RPMI8226 (cell line): Measurements from ENCODE around the gene TFDP1.
"Not testable (repeated sequence)": the region's sequence is repeated elsewhere in the genome, so short reads cannot be mapped to it uniquely, and the experiment has no call there.

Experiments
- DNase-seq: peaks from one replicate; pipeline ENCODE4 v3.0.0-alpha.2; 2015

Gene TFDP1

DNA sequence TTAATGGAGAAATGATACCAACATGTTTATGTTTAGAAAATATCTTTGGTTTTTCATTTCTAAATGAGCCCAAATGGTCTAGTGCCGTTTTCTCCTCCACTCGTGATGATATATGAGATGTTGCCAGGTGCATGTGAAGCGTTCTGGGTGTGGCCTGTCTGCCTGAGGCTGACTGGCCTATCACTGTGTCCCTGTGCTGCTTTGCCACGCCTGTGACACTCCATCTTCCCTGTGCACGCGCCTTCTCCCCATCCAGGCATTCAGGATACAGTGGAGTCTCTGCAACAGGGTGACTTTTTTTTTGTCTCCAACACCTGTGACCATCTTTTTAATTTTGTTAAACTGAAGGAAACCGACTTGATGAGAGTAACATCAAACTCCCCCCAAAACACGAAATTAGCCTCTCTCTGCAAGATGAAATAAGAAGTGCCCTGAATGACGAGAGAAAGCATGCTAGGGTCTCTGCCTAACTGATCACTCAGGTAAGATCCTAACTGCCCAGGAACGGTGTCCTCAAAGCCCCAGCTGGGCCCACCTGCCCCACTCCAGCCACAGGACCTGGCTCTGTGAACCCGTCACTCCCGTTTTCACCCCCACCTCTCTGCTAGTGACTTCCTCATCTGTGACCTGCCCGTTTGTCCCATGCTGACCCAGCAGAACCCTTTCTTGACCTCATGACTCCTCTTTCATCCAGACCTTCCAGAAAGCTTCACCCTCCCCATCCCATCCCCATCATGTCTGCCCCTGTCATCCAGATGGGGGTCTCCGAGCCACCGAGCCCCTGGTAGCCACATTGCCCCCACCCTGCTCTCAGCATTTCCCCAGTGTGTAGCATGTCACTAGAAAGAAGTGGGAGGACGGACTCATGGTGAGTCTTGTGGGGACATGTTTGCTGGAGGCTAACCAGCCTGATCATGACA, 33.2 kb upstream of the TFDP1 start:
- no peak for DNase-seq

DNA sequence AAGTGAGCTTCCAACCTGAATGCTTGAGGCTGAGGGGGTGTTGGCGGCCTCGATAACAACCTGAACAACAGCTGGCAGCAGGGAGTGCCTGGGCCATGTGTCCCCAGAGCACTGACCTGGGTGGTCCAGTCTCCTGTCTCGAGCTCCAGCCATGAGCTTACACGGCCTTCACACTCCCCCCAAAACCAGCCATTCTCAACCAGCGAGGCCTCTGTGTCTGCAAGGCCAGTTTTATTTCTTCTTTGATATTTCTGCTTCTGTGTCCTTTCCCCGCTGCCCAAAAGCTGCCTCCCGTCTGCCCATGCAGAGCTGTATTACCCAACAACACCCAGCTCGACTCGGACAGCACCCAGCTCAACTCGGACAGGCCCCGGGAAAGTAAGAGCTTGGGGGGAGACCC, 32.5 kb upstream of the TFDP1 start:
- no peak for DNase-seq

DNA sequence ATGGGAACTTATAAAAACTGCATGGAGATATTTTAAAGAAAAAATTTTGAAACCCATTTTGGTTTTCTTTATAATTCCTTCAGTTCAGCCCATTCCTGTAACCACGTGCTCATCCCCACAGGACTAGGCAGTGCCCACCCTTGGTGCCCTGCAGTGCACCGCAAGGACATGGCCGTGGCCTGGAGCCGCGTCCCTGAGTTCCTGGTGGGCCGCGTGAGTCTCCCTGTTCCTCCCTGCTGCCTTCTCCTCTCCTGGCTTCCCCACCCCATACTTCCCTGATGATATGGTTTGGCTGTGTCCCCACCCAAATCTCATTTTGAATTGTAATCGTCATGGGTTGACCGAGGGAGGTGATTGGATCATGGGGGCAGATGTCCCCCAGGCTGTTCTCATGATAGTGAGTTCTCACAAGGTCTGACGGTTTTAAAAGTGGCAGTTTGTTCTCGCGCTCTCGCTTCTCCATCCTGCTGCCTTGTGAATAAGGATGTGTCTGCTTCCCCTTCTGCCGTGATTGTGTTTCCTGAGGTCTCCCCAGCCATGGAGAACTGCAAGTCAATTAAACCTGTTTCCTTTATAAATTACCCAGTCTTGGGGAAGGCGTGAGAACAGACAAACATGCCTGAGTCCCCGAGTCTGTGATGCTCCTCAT, 31.6 kb upstream of the TFDP1 start:
- no peak for DNase-seq

DNA sequence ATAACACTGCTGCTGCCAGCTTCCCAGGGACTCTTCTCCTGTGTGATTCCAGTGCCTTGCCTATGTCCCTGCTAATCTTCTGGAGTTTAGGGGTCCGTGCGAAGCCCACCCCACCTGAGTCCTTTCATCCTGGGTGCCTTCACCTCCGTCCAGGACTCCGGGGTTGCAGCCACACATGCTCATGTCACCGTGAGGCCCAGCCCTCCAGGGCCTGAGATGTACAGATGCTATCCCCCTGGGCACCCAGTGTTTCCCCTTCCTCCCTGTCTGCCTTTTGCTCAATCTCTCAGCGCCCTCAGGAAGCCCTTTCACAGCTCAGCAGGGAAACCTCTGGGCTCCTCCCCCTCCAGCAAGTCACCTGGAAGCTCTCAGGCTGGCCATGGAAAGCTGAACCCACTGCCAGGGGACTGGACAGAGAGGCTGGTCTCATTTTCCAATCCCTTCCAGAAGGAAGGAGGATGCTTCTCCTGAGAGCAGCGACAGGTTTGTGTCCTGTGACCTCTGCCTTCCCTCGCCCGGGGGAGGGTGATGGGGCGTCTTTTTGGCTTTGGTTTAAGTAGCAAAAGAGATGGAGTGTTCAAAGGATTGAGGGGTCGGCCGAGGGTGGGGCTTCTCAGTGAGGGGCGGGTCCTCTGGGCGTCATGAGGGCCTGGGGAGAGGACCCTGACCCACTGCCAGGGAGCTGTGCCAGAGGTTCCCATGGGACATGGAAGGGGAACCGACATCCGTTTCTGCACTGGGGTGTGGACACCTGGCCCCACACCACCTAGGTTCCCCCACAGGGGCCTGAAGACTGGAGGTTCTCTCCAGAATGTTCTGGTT, 30.8 kb upstream of the TFDP1 start:
- no peak for DNase-seq

DNA sequence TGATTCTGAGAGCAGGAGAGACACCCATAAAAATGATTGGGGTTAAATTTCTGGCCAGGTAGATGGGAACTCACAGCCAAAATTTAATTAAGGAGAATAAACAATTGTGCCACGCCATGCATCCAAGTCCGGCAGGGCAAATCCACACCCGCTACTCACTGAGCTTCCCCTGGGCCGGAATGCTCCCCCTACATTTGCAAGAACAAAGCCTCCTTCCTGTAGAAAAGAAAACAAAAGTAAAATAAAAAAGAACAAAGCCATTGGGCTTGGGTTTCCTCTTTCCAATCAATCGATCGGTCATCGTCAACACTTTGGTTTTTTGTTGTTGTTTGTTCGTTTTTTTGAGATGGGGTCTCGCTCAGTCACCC, 30.2 kb upstream of the TFDP1 start:
- no peak for DNase-seq

DNA sequence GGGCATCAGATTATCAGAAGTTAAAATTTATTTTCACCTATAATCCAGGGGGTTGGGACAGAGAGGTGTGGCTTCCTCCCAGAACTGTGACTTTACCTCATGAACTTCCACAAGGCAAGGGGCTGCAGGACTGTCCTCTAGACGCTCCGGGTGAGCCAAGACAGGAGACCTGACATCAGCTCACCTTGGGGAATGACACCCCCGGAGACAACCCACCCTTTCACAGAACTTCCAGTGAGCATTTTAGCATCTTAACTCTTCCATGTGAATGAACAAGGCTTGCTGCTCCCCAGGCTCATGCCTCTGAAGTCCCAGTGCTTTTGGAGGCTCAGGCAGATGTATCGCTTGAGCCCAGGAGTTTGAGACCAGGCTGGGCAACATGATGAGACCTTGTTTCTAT, 29.4 kb upstream of the TFDP1 start:
- no peak for DNase-seq

DNA sequence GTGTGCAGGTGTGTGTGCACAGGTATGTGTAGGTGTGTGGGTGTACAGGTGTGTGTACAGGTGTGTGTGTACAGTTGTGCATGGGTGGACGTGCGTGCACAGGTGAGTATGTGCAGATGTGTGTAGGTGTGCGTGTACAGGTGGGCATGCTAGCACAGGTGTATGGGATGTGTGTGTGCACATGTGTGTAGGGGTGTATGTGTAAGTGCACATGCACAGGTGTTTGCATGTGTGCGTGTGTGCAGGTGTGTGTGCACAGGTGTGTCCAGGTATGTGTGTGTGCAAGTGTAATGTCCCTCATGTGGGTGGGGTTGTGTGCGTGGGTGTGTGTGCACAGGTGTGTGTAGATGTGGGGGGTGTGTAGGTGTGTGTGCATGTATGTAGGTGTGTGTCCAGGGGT, 27.5 kb upstream of the TFDP1 start:
- DNase-seq: no peak

DNA sequence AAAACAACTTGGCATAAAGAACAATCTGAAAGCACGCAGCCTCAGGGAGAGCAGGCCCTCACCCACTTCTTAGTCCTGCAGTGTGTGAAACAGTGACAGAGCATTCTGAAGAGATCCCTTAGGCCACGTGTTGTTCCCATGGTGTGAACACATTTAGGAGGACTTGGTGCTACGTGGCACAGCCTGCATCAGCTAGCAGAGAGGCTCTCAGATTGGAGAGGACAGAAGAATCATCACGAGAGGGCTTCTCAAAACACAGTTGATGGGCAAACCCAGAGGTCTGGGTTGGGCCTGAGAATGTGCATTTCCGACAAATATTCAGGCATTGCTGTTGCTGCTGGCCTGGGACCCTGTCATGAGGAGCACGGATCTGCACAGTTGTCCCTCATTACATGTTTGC, 26.1 kb upstream of the TFDP1 start:
- DNase-seq: no peak

DNA sequence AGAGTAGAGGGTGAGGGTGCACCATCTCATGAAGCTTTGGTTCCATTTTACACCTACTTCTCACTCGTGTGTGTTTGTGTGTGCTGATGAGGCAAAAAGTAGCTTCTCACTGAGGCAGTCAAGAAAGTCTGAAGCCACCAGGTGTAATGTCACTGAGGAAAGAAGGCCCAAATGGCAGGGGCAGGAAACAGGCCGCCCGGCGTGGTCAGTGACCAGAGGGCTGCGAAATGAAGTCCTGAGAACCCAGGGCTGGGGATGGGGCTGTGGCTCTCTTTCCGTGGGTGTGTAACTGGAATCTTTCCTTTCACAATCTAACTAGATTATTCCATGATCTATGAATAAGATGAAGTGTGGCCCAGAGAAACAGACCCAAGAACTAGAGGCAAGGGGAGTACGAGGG, 25.5 kb upstream of the TFDP1 start:
- no peak for DNase-seq

DNA sequence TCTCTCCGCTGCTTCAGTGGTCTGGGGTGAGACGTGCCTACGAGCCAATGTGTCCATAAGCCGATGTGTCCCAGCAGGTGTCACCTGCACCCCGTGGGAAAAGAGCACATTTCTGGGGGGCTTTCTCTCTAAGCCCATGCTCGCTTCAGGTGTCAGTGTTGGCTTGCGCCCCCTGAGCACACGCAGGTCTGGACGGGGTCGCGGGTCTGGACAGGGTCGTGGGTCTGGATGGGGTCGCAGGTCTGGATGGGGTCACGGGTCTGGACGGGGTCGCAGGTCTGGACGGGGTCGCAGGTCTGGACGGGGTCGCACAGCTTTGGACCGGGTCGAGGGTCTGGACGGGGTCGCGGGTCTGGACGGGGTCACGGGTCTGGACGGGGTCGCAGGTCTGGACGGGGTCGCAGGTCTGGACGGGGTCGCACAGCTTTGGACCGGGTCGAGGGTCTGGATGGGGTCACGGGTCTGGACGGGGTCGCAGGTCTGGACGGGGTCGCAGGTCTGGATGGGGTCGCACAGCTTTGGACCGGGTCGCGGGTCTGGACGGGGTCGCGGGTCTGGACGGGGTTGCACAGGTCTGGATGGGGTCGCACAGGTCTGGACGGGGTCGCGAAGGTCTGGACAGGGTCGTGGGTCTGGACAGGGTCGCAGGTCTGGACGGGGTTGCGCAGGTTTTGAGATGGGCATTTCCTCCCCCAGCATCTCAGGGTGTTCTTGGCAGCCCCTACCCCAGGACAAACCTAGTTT, 24.5 kb upstream of the TFDP1 start:
- no peak for DNase-seq

DNA sequence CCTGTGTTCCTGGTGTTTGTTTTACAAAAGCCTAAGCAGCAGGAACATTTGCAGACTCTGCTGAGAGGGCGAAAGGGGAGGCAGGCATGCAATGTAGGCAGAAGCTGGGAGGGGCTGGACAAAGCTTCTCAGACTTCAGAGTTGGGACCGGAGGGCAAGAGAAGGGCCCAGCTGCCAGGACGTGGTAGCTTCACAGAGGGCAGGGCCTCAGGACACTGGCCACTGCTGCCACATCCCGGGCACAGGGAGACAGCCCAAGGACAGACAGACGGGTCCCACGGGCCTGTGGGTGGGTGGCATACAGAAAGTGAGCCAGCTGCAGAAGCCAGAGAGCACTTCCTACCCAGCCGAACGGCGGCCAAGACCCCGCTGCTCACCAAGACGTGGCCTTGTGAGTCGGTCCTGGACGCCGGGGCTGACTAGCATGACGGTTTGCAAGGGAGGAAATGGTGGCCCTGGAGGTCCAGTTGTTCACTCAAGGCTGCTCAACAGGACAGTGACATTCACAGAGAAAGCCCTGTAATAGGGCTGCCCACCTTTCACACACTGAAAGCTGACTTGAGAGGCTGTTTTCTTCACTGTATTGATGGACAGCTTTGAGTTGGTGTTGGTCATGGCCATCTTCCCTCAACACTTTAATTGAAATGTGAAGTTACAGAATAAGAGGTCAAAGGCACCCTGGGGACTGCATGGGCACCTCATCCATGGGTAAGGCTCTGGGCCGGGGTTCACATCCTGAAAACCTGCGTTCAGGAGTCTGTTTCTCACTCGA, 23.7 kb upstream of the TFDP1 start:
- no peak for DNase-seq

DNA sequence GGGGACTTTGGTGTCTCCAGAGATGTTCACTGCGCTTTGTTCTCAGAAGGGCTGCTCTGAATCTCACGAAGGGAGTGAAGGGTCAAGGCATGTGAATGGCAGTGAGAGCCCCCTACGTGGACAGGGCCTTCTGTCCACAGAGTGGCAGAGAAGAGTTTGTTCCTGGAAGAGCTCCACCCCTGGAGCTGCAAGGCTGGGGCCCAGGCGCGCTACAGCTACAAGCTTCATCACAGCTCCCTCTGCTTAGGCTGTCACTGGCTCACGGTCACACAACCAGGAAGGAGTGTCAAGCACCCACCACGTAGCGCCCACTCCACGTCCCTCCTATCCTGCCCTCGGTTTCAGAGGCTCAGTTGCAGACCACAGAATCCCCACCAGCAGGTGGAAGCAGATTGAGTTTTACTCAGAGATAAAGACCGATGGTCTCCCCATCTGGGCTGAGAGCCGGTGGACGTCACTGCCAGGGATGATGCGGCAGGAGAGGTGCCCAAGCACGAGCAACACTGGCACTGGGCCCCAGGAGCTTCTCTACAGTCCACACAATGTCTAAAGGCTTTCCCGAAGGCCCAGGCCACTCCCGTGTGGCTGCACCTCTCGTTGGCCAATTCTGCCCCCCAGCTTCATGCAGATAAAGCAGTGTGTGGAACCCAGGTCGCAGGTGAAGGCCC, 23.0 kb upstream of the TFDP1 start:
- DNase-seq: no peak

DNA sequence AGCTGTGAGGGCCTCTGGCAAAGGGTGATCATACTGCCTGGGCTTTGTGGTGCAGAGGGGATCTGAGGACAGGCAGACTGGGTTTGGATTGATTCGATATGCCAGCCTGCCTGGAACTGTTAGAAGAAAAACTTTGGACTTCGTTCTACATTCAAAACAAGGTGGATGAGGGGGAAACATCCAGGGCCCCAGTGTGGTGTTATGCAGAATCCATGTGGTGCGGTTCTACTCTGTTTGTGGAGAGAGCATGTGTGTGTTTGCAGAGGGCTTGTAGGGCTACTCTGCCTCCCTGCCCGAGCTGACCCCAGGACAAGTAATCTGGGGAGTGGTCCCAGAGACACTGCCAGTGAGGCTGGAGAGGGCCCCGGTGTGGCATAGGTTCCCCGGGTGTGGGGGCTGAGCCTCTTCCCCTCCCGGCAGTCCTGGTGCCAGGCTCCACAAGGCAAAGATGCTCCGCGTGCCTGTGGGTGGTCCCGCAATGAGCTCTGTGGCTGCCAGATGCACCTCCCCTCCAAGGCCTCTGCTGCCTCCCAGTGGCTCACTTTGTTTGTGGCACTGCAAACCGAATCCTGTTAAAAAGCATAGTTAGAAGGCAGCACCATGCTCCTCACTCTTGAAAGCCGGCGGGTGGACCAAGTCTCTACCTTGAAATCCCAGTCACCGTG, 22.3 kb upstream of the TFDP1 start:
- DNase-seq: peak; percentile 64

DNA sequence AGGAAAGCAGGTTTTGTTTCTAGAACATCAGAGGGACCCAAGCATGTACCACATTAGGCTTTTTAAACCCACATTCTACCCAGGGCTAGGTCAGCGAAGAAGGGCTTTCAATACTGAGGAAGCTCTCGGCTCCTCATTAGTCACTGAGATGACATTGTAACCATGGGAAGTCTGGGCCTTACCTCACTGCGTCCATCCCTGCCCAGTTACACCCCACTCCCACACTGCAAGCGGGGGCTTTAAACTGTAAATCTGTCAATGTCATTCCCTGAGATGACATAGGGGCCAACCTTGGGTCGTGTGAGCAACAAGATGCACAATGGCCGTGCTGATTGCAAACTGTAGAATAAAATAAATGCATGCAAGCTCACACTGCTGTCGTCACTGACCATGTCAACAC, 21.7 kb upstream of the TFDP1 start:
- DNase-seq: no peak

DNA sequence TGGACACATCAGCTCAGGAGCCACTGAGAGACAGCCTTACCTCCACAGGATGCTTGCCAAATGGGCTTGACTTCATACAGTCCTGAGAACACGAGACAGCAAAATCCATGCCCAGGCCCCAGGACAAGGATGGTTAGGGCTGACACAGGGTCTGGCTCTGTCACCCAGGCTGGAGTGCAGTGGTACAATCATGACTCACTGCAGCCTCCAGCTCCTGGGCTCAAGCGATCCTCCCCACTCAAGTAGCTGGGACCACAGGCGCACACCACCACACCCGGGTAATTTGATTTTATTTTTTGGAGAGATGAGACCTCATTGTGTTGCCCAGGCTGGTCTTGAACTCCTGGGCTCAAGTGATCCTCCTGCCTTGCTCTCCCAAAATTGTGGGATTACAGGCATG, 21.0 kb upstream of the TFDP1 start:
- DNase-seq: not testable (repeated sequence)

DNA sequence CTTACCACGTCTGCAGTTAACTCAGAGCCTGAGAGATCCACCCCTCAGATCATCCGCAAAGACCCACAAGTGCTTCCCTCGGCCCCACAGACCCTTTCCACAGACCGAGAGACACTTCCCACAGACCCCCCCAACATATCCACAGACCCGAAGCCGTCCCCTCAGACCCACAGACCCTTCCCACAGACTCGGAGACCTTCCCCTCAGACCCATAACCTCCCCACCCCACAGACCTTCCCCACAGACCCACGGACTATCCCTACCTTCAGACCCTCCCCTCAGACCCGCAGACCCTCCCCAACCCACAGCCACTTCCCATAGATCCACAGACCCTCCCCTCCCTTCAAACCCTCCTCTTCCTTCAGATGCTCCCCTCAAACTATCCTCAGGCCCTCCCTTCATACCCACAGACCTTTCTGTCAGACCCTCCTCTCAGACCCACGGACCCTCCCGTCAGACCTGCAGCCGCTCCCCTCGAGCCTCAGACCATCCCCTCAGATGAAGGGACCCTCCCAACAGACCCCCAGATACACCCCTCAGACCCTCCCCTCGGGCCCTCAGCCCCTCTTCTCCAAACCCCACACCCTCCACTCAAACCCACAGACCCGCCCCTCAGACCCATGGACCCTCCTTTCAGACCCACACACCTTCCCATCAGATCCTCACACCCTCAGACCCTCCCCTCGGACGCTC, 20.1 kb upstream of the TFDP1 start:
- no peak for DNase-seq

DNA sequence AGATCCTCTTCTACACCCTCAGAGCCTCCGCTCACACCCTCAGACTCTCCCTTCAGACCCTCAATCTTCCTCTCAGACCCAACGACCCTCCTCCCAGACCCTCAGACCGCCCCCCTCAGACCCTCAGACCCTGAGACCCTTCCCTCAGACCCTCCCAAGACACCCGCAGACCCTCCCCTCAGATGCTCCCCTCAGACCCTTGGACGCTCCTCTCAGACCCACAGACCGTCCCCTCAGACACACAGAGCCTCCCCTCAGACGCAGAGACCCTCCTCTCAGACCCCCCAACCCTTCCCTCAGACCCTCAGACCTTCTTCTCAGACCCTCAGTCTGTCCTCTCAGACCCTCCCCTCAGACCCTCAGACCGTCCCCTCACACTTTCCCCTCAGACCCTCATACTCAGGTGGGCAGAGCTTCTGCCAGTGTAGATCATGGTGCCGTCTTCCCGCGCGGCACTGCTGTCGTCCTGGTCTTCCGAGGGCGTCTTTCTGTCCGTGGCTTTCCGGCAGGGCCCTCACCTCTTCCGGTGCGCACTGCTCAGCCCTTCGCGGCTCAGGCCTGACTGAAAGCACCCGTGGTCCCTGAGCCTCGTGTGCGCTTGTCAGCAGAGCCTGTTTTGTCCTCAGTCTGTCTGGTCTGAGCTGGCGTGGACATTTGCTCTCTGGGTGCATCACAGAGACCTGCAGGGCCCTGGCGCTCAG, 18.9 kb upstream of the TFDP1 start:
- DNase-seq: no peak

DNA sequence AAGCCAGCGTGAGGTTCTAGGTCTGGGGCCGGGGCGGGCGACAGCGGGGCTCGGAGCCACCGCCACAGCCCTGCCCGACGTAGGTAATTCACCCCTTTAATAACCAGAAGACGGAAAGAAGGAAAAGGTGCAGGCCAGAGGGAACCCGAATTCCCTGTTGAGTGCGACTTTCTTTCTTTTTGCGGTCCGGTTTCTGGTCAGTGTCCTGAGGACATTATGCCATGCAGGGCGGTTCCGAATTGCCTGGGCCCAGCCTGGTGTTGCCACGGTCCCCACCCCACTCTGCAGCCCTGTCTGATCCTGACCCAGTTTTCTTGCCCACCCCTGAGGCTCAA, 18.4 kb upstream of the TFDP1 start:
- no peak for DNase-seq

DNA sequence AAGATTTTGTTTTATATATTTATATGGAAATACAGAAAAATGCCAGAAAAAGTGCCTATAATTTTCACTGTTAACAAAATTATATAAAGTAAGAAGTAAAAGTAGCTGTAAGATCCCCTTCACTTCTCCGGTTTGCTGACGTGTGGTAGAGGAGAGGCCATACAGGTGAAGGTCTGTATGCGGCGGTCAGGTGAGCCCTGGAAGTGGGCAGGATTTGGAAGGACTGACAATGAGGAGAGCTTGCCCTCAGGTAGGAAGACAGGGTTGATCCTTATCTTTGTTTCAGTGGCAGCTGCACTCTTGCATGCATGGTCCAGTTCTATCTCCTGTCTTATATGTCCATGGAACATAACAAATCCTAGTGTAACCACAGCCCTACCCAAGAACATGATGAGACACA, 16.9 kb upstream of the TFDP1 start:
- no peak for DNase-seq

DNA sequence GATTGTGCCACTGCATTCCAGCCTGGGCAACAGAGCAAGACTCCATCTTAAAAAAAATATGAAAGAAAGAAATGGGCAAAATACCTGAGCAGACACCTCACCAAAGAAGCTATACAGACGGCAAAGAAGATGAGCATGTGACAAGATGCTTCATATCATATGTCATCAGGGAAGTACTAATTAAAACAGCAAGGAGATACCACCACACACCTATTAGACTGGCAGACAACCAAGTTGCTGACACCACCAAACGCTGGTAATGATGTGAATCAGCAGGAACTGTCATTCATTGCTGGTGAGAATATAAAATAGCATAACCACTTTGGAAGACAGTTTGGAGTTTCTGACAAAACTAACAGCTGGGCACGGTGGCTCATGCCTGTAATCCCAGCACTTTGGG, 11.5 kb upstream of the TFDP1 start:
- peak; percentile 27 for DNase-seq
